Duodenal mucosa (tissue), 2 donors: ENCODE results near the gene FGF19.
A peak's percentile ranks its signal among the peaks of the same experiment; 100 is the strongest.

Experiments used
- H3K27ac ChIP-seq: one replicate; pipeline ENCODE4 v1.7.0; 2013; ENCODE audit warnings: low read depth, low read length
- H3K27me3 ChIP-seq, 2 donors: one replicate each; pipeline ENCODE4 v1.7.0; 2013; ENCODE audit warnings: low read length in 2 of 2, control low read depth in 1 of 2; ENCODE audit not compliant: insufficient read depth in 2 of 2, control insufficient read depth in 1 of 2
- H3K36me3 ChIP-seq, 2 donors: one replicate each; pipeline ENCODE4 v1.7.0; 2013; ENCODE audit warnings: low read length in 2 of 2, control low read depth in 1 of 2; ENCODE audit not compliant: insufficient read depth in 2 of 2, control insufficient read depth in 1 of 2
- H3K4me1 ChIP-seq, 2 donors: one replicate each; pipeline ENCODE4 v1.7.0; 2013; ENCODE audit warnings: low read length in 2 of 2, control low read depth in 1 of 2; ENCODE audit not compliant: insufficient read depth in 2 of 2, control insufficient read depth in 1 of 2
- H3K4me3 ChIP-seq, 2 donors: one replicate each; pipeline ENCODE4 v1.7.0; 2013; ENCODE audit warnings: low read length in 2 of 2, low read depth in 1 of 2
- H3K9ac ChIP-seq, 2 donors: one replicate each; pipeline ENCODE4 v1.7.0; 2013; ENCODE audit warnings: low read length in 2 of 2, low read depth in 1 of 2
- H3K9me3 ChIP-seq, 2 donors: one replicate each; pipeline ENCODE4 v1.7.0; 2013; ENCODE audit warnings: low read length in 2 of 2, control low read depth in 1 of 2; ENCODE audit not compliant: control insufficient read depth in 1 of 2

FGF19 gene

DNA sequence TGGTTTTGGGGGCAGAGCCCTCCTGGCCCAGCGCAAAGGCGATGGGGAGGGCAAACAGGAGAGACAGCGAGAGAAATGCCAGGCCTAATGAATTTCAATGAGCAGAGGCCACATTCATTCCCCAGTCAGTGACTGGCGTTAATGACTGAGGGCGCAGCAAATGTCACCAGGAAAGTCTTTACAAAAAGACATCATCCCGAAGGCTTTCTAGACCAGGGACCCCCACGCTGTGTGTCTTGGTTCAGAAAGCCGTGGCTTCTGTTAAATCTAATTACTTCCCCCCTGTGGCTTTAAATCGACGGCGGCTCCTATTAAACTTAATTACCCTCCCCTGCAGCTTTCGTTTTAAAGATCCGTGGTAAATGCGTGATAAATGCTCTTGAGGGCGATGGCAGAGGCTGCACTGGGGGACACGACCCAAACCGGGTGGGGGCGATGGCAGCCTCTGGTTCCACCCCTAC, 1.6 kb upstream of the FGF19 start:
- Histone ChIP-seq H3K4me1 (peaks cover 29 to 30% of the 10 kb centered on the region in 2 donors), H3K36me3 (no peaks in the 10 kb centered on the region), H3K9ac (no peak overlapping the region), H3K27ac (no peak overlapping the region), H3K4me3 (peak overlapping the region; percentile 37 to 38), H3K27me3 (peaks cover 10 to 57% of the 10 kb centered on the region in 2 donors), H3K9me3 (no peaks in the 10 kb centered on the region)

DNA sequence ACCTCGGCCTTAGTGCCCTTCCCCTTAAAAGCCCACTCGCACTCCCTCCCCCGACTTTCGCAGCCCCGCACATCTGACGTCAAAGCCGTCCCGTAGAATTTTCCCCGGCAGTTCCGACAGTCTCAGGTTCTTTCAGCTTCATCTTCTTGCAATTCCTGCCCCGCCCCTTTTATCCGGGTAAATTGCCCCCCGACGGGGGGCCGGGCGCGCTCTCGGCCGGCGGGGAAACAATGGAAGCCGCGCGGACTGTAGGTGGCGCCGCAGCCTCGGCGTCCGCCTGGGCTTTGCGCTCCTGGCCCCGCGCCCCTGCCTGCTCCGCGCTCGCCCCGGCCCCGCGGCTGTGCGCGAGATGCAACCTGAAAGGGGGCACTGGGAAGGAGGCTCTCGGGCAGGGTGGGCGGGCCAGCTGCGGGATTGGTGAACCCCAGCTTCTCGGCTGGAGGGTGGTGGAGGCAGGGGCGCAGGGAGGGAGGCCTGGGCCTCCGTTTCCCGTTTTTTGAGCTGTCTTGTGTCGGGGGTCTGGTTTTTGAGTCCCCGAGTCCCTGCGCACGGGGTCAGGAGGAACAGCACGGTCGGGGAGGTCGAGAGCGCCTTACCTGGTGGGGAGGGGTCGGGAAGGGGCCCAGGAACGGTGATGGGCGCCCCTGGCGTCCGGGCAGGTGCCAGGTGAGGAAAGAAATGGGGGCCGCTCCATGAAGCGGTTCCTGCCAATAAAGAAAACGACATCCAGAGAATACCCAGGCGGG, 859 bp upstream of the FGF19 start:
- no peaks in the 10 kb centered on the region for H3K36me3 ChIP-seq
- H3K4me1 ChIP-seq = peaks cover 29 to 32% of the 10 kb centered on the region in 2 donors
- H3K9ac ChIP-seq = no peak overlapping the region
- peak overlapping the region in 1 of 2 donors; percentile 29 for H3K4me3 ChIP-seq
- no peak overlapping the region for H3K27ac ChIP-seq
- no peaks in the 10 kb centered on the region for H3K9me3 ChIP-seq
- H3K27me3 ChIP-seq = peaks cover 9 to 57% of the 10 kb centered on the region in 2 donors

DNA sequence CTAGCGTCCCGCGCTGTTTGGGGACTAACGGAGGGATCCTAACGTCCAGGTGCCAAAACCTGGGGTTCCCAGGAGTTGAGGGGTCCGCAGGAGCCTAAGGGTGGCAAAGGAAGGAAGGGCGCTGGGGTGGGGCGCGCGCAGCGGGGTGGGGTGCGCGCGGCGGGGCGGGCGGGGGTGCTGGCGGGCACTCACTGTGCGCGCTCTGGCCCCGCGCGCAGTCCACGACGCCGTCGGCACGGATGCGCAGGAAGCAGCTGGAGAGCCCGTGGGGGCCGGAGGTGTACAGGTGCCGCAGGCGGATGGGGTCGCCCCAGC, 412 bp downstream of the FGF19 start:
- Histone ChIP-seq H3K4me1 (peaks cover 29 to 32% of the 10 kb centered on the region in 2 donors), H3K36me3 (no peaks in the 10 kb centered on the region), H3K4me3 (no peak overlapping the region), H3K27ac (no peak overlapping the region), H3K9ac (no peak overlapping the region), H3K9me3 (no peaks in the 10 kb centered on the region), H3K27me3 (peaks cover 16 to 57% of the 10 kb centered on the region in 2 donors)

DNA sequence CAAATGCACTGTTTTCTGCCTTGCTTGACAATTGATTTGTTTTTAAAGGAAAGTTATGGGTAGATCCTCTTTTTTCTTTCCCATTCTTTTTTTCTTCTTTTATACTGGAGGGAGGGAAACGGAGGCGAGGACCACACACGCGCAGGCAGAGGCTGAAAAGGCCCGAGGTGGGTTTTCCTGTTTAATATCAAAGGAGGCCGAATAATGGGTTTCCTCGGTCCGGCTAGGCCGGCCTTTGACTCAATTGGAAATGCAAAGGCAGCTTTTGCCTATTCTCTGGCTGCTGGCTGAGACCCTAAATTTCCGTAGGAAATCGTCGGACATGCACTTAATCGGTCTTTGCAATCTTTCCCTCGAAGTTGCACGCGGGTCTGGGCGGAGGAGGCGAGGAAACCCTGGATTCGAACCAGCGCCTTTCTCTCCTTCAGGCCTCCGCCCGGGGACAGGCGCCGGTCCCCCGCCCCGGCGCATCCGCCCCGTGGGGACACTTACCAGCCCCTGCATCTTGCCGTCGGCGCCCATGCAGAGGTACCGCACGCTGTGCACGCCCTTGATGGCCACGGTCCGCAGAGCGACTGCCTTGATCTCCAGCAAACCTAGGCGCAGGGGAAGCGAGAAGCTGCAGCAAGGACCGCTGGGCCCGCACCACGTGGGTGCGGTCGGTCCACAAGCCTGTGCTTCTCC, 911 bp downstream of the FGF19 start:
- no peak overlapping the region for H3K27ac ChIP-seq
- peaks cover 16 to 57% of the 10 kb centered on the region in 2 donors for H3K27me3 ChIP-seq
- no peak overlapping the region for H3K9ac ChIP-seq
- peaks cover 29 to 32% of the 10 kb centered on the region in 2 donors for H3K4me1 ChIP-seq
- H3K4me3 ChIP-seq = no peak overlapping the region
- no peaks in the 10 kb centered on the region for H3K36me3 ChIP-seq
- no peaks in the 10 kb centered on the region for H3K9me3 ChIP-seq

DNA sequence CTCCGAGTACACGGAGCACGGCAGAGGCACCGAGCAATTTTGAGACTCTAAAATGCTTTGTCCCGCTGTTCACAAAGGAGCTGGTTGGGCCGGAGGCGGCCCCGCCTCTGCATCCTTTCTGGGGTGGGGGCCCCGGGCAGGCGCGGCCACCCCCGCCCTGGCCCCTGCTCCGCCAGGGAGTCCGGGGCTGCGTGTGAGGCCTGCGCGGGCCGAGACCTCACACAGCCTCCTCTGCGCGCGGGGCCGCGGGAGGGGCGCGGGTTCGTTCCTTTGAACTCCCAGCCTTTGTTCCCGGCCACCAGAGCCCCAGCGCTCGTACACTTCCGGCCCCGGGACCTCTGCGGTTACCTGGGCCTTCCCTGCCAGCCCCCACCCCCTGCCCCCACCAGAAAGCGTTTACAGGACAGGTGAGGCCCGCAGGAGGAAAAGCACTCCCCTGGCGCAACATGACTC, 1.6 kb downstream of the FGF19 start:
- Histone ChIP-seq H3K4me1 (peaks cover 28 to 31% of the 10 kb centered on the region in 2 donors), H3K27ac (no peak overlapping the region), H3K4me3 (no peak overlapping the region), H3K9me3 (no peaks in the 10 kb centered on the region), H3K27me3 (peaks cover 18 to 61% of the 10 kb centered on the region in 2 donors), H3K9ac (no peak overlapping the region), H3K36me3 (no peaks in the 10 kb centered on the region)

DNA sequence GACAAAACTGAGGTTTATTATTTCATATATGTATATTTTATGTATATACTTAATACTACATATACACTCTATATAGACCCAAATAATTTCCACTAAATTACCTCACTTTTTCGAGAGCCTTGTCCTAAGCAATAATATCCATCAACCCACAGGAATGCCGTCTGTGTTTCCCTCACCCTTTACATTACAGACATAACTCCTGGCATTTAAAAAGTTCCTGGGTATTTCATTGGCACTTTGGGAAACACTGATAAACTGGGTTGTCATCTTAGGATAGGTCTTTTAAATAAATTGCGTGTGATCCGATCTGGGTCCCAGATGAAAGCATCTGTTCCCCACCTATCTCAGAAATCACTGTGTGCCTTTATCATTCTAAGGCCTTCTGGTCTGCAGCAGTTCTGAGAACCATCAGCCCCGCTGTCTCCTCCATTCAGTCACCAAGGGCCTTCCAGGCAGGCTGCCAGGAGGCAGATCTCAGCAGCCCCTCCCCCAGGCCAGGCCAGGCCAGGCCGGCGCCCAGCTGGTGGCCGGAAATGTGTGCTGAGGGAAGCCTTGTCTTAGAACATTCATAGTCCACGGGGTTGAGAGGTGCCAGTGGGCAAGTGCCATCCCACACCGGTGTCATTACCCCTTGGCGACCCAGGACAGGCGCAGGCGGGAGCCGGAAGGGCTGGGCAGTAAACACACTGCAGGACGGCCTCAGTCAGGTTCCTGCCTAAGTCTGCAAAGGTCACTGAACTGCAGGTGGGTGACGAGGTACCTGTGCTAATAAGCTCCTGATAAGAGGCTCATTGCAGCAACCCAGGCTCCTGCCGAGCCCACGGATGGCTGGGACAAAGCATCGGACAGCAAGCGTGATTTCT, 3.3 kb downstream of the FGF19 start:
- Histone ChIP-seq H3K4me1 (peaks cover 13 to 21% of the 10 kb centered on the region in 2 donors), H3K36me3 (no peaks in the 10 kb centered on the region), H3K9ac (no peak overlapping the region), H3K27ac (no peak overlapping the region), H3K27me3 (peaks cover 28 to 52% of the 10 kb centered on the region in 2 donors), H3K4me3 (no peak overlapping the region), H3K9me3 (no peaks in the 10 kb centered on the region)

DNA sequence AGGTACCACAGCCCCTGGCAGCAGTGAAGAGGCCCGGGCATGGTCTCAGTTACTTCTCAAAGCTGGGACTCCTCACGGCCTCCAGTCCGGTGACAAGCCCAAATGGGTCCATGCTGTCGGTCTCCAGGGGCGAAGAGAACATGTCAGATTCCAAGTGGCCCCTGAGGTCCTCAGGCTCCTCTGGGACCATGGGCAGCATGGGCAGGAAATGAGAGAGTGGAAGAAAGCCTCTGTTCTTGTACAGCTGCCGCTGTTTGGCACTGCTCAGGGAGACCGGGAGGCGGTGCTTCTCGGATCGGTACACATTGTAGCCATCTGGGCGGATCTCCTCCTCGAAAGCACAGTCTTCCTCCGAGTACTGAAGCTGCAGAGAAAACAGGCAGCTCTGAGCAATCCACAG, 4.6 kb downstream of the FGF19 start:
- peaks cover 8 to 10% of the 10 kb centered on the region in 2 donors for H3K4me1 ChIP-seq
- H3K27ac ChIP-seq = no peak overlapping the region
- no peaks in the 10 kb centered on the region for H3K36me3 ChIP-seq
- peaks cover 36 to 42% of the 10 kb centered on the region in 2 donors for H3K27me3 ChIP-seq
- H3K4me3 ChIP-seq = no peak overlapping the region
- H3K9me3 ChIP-seq = no peaks in the 10 kb centered on the region
- no peak overlapping the region for H3K9ac ChIP-seq

DNA sequence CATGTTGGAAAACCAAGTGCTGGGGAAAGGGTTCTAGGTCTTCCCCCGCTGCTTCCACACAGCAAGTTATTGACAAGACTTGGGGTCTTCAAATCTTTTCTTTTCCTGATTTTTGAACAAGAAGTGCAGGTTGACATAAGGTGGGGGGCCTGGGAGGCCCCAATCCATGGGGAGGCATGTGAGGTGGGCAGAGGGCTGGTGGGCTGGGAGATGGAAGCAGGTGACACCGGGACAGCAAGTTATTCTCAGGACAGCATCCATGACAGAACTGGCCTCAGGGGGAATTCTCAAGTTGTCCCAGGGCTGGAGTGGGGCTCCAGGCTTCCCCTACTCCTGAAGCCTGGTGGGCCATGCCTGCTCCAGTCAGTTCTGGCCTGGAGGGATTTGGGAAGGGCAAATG, 5.5 kb downstream of the FGF19 start:
- no peaks in the 10 kb centered on the region for H3K36me3 ChIP-seq
- peaks cover 36 to 38% of the 10 kb centered on the region in 2 donors for H3K27me3 ChIP-seq
- peaks cover 8 to 9% of the 10 kb centered on the region in 2 donors for H3K4me1 ChIP-seq

DNA sequence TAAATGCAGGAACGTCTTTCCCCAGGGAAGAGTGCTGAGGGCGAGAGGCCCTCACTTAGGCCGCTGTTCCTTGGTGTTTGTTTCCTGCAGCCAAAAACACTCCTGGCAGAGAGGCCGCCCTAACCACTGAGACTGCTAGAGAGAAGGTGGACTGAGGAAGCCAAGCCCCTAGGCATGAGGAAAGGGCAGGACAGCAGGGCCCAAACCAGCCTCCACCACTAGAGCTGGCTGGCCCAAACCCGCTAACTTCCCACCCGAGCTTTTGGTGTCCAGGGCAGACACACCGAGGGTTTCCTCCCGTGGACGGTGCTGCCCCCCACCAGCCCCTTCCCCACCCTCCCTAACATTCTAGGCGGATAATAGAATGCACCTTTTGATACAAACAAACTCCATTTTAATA, 6.0 kb downstream of the FGF19 start:
- H3K27me3 ChIP-seq = peaks cover 33 to 36% of the 10 kb centered on the region in 2 donors

More for the DNA sequence above, 5.5 kb downstream of the FGF19 start:
- Histone ChIP-seq H3K9me3 (no peaks in the 10 kb centered on the region), H3K4me3 (no peak overlapping the region), H3K9ac (no peak overlapping the region), H3K27ac (no peak overlapping the region)

DNA sequence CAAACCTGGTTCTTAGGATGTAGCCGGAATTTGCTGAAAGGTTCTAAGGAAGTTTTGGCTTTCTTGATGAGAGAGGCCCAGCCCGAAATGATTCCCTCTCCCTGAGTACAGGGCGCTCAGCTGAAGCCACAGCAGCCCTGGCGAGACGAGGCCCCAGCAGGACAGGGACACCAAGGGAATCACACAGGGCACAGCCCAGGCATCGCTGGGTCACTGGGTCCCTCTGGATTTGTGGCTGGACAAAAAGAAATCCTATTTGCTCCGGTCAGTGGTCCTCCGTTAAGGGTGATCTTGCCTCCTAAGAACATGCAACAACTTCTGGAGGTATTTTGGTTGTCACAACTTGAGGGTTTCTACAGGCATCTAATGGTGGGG, 6.4 kb downstream of the FGF19 start:
- H3K36me3 ChIP-seq = no peaks in the 10 kb centered on the region
- H3K4me1 ChIP-seq = peaks cover 8 to 9% of the 10 kb centered on the region in 2 donors
- H3K4me3 ChIP-seq = no peak overlapping the region
- H3K9ac ChIP-seq = no peak overlapping the region
- no peak overlapping the region for H3K27ac ChIP-seq
- no peaks in the 10 kb centered on the region for H3K9me3 ChIP-seq
- H3K27me3 ChIP-seq = peaks cover 29 to 36% of the 10 kb centered on the region in 2 donors

More for the DNA sequence above, 6.0 kb downstream of the FGF19 start:
- no peak overlapping the region for H3K4me3 ChIP-seq
- no peaks in the 10 kb centered on the region for H3K36me3 ChIP-seq
- no peak overlapping the region for H3K9ac ChIP-seq
- H3K9me3 ChIP-seq = no peaks in the 10 kb centered on the region
- H3K27ac ChIP-seq = no peak overlapping the region
- H3K4me1 ChIP-seq = peaks cover 8 to 9% of the 10 kb centered on the region in 2 donors
